NB4 (cell line): Measurements from ENCODE around the gene GJD3.

Experiments
- POLR2A ChIP-seq: IDR thresholded peaks from 2 replicates; pipeline ENCODE4 v1.6.1; 2011; ENCODE audit warnings: mild to moderate bottlenecking; ENCODE audit not compliant: insufficient read length; ENCODE audit errors: extremely low read depth
- TF ChIP-seq, protein P1 (sequence below): IDR thresholded peaks from one replicate; pipeline ENCODE4 v1.5.1; 2012; ENCODE audit warnings: low read depth, low read length

- TF ChIP-seq POLR2A = no peak
- TF ChIP-seq, protein P1, sequence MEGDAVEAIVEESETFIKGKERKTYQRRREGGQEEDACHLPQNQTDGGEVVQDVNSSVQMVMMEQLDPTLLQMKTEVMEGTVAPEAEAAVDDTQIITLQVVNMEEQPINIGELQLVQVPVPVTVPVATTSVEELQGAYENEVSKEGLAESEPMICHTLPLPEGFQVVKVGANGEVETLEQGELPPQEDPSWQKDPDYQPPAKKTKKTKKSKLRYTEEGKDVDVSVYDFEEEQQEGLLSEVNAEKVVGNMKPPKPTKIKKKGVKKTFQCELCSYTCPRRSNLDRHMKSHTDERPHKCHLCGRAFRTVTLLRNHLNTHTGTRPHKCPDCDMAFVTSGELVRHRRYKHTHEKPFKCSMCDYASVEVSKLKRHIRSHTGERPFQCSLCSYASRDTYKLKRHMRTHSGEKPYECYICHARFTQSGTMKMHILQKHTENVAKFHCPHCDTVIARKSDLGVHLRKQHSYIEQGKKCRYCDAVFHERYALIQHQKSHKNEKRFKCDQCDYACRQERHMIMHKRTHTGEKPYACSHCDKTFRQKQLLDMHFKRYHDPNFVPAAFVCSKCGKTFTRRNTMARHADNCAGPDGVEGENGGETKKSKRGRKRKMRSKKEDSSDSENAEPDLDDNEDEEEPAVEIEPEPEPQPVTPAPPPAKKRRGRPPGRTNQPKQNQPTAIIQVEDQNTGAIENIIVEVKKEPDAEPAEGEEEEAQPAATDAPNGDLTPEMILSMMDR = no peak
These were observed 28.9 kb downstream of the GJD3 start for GRCh38 chr17:40335620-40336019.
